HTR-8/SVneo (cell line): ENCODE data around the gene CDKL5.

Experiments used
- DNase-seq: peaks from one replicate; pipeline ENCODE4 v3.0.0; 2011; ENCODE audit warnings: low spot score, mixed read lengths; ENCODE audit not compliant: insufficient read length
- FAIRE-seq: peaks from 2 replicates; lab custom pipeline; 2011; peaks lifted over from hg19 to GRCh38; lab: Jason Lieb, UNC

The CDKL5 gene

GRCh38 chrX:18449236-18449635, 23.8 kb downstream of the CDKL5 start:
- FAIRE-seq (no peak), DNase-seq (no peak)

- DNase-seq (no peak), FAIRE-seq (no peak)
Observed at GRCh38 chrX:18455384-18455783, 30.0 kb downstream of the CDKL5 start.

GRCh38 chrX:18457000-18457399, 31.6 kb downstream of the CDKL5 start:
- no peak for DNase-seq
- no peak for FAIRE-seq

GRCh38 chrX:18461431-18461830, 36.0 kb downstream of the CDKL5 start:
- no peak for FAIRE-seq
- DNase-seq, result no peak

GRCh38 chrX:18464499-18464898, 39.1 kb downstream of the CDKL5 start:
- FAIRE-seq, result no peak
- no peak for DNase-seq

- no peak for DNase-seq
- FAIRE-seq, result no peak
Observed at GRCh38 chrX:18465051-18465450, 39.6 kb downstream of the CDKL5 start.

- DNase-seq (no peak), FAIRE-seq (no peak)
Observed at GRCh38 chrX:18468599-18468998, 43.2 kb downstream of the CDKL5 start.

- FAIRE-seq (no peak), DNase-seq (no peak)
Observed at GRCh38 chrX:18471296-18471695, 45.9 kb downstream of the CDKL5 start.

- FAIRE-seq (no peak), DNase-seq (no peak)
Observed at GRCh38 chrX:18490806-18491555, 65.6 kb downstream of the CDKL5 start.

- FAIRE-seq (no peak), DNase-seq (no peak)
Observed at GRCh38 chrX:18491587-18492340, 66.4 kb downstream of the CDKL5 start.

- DNase-seq, result no peak
- FAIRE-seq, result no peak
Observed at GRCh38 chrX:18534949-18535348, 109.5 kb downstream of the CDKL5 start.

GRCh38 chrX:18537068-18537467, 111.7 kb downstream of the CDKL5 start:
- no peak for FAIRE-seq

GRCh38 chrX:18537524-18537923, 112.1 kb downstream of the CDKL5 start:
- no peak for DNase-seq
- no peak for FAIRE-seq

More at GRCh38 chrX:18537068-18537467, 111.7 kb downstream of the CDKL5 start:
- DNase-seq, result no peak

- DNase-seq (no peak), FAIRE-seq (no peak)
Observed at GRCh38 chrX:18542131-18542530, 116.7 kb downstream of the CDKL5 start.

GRCh38 chrX:18542905-18543304, 117.5 kb downstream of the CDKL5 start:
- DNase-seq, result no peak
- no peak for FAIRE-seq

- DNase-seq (no peak), FAIRE-seq (no peak)
Observed at GRCh38 chrX:18543738-18544137, 118.3 kb downstream of the CDKL5 start.

GRCh38 chrX:18545771-18546170, 120.4 kb downstream of the CDKL5 start:
- DNase-seq (no peak), FAIRE-seq (no peak)

- DNase-seq (no peak), FAIRE-seq (no peak)
Observed at GRCh38 chrX:18548996-18549395, 123.6 kb downstream of the CDKL5 start.

GRCh38 chrX:18549643-18550042, 124.2 kb downstream of the CDKL5 start:
- DNase-seq (no peak), FAIRE-seq (no peak)

- FAIRE-seq, result no peak
Observed at GRCh38 chrX:18557879-18558278, 132.5 kb downstream of the CDKL5 start.

GRCh38 chrX:18558799-18559198, 133.4 kb downstream of the CDKL5 start:
- DNase-seq (no peak), FAIRE-seq (no peak)

More at GRCh38 chrX:18557879-18558278, 132.5 kb downstream of the CDKL5 start:
- DNase-seq, result no peak

- FAIRE-seq (no peak), DNase-seq (no peak)
Observed at GRCh38 chrX:18561020-18561419, 135.6 kb downstream of the CDKL5 start.
